Endothelial cell of umbilical vein (primary cell): ENCODE results near the gene BNIP5.

ENCODE experiments used
- EZH2 ChIP-seq: IDR thresholded peaks from 2 replicates; pipeline ENCODE4 v1.6.1; 2012; ENCODE audit warnings: borderline replicate concordance, low read depth, mild to moderate bottlenecking, moderate library complexity, low read length, inconsistent platforms; ENCODE audit not compliant: severe bottlenecking
- FOS ChIP-seq: IDR thresholded peaks from 2 replicates; pipeline ENCODE4 v1.6.1; 2011; ENCODE audit warnings: mild to moderate bottlenecking, low read length, moderate library complexity, borderline replicate concordance; ENCODE audit not compliant: insufficient read depth
- GATA2 ChIP-seq: IDR thresholded peaks from 2 replicates; pipeline ENCODE4 v1.7.0; 2011; ENCODE audit warnings: low read depth, mild to moderate bottlenecking, moderate library complexity, mixed read lengths, low read length; ENCODE audit not compliant: insufficient read length, insufficient read depth
- JUN ChIP-seq: IDR thresholded peaks from 2 replicates; pipeline ENCODE4 v1.6.1; 2011; ENCODE audit warnings: borderline replicate concordance, low read depth; ENCODE audit not compliant: insufficient read length, insufficient read depth
- MYC ChIP-seq: IDR thresholded peaks from one replicate; pipeline ENCODE4 v1.6.1; 2011; ENCODE audit warnings: mild to moderate bottlenecking, low read depth, low read length
- POLR2A ChIP-seq: IDR thresholded peaks from 2 replicates; pipeline ENCODE4 v1.6.1; 2012; ENCODE audit warnings: low read depth, mild to moderate bottlenecking, control low read depth, low read length
- POLR2AphosphoS5 ChIP-seq: IDR thresholded peaks from 2 replicates; pipeline ENCODE4 v1.6.1; 2012; ENCODE audit warnings: low read depth, mild to moderate bottlenecking, control low read depth, low read length, moderate library complexity; ENCODE audit not compliant: insufficient read depth
- TF ChIP-seq, protein P1 (sequence below), 2 donors: IDR thresholded peaks; 1 replicate in 1 of 2; 2 replicates in 1 of 2; pipeline ENCODE4 v1.5.1; 2011; ENCODE audit warnings: low read length in 2 of 2, mild to moderate bottlenecking in 2 of 2, moderate library complexity in 2 of 2, control low read depth in 1 of 2, inconsistent platforms in 1 of 2, low read depth in 1 of 2; ENCODE audit not compliant: insufficient read depth in 1 of 2; ENCODE audit errors: extremely low read depth in 1 of 2
- TF ChIP-seq, protein P2 (sequence below): IDR thresholded peaks from 2 replicates; pipeline ENCODE4 v1.6.1; 2011; ENCODE audit not compliant: insufficient read depth, insufficient read length

DNA sequence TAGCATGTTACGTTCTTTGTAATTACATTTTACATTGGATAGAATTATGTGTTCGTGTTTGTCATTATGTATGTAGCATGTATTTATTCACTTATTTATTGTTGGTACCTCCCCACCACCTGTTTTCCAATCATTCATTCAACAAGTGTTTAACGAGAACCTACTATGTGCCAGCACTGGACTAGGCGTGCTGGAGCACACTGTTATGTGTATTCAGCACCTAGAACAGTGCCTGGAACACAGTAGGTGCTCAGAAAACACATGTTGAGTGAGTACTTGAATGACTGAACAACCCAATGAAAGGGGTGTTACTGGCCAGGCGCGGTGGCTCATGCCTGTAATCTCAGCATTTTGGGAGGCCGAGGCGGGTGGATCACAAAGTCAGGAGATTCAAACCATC, 39.5 kb upstream of the BNIP5 start:
- TF ChIP-seq POLR2AphosphoS5 (no peak), POLR2A (no peak), EZH2 (no peak), JUN (no peak), MYC (no peak), FOS (no peak), GATA2 (no peak)
- TF ChIP-seq, protein P1, sequence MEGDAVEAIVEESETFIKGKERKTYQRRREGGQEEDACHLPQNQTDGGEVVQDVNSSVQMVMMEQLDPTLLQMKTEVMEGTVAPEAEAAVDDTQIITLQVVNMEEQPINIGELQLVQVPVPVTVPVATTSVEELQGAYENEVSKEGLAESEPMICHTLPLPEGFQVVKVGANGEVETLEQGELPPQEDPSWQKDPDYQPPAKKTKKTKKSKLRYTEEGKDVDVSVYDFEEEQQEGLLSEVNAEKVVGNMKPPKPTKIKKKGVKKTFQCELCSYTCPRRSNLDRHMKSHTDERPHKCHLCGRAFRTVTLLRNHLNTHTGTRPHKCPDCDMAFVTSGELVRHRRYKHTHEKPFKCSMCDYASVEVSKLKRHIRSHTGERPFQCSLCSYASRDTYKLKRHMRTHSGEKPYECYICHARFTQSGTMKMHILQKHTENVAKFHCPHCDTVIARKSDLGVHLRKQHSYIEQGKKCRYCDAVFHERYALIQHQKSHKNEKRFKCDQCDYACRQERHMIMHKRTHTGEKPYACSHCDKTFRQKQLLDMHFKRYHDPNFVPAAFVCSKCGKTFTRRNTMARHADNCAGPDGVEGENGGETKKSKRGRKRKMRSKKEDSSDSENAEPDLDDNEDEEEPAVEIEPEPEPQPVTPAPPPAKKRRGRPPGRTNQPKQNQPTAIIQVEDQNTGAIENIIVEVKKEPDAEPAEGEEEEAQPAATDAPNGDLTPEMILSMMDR (IDR thresholded peaks at IDR 0.05; ENCODE audit: extremely low read depth in 1 of 2, insufficient read depth in 1 of 2, low read depth in 1 of 2, low read length in 2 of 2): no peak
- TF ChIP-seq, protein P2, sequence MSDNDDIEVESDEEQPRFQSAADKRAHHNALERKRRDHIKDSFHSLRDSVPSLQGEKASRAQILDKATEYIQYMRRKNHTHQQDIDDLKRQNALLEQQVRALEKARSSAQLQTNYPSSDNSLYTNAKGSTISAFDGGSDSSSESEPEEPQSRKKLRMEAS: no peak
